HepG2 (cell line): ENCODE results near the gene CHML. TPM values are rescaled to one million over a fixed set of nuclear protein-coding genes. Genes with fewer than 3 reads are reported as not detected.

Source experiments
- ATAC-seq: fragments of 200-7000 bp; cut with Tn5 transposase; 3 replicates; pipeline ENCODE4 v1.9.1; 2020; ENCODE audit warnings: mild to moderate bottlenecking, moderate library complexity
- BruUV-seq: library from RNA; stranded (reverse); fragments of 400-500 nt; replicated peaks from 2 replicates; lab custom pipeline; 2021; lab: Mats Ljungman, UMichigan
- CTCF ChIA-PET: fragments of 300-600 bp; formaldehyde crosslinking; extraction: SDS; loops from one replicate; lab custom pipeline; 2021; ENCODE audit warnings: low total read pairs, inconsistent platforms, low intra/inter-chr PET ratio; lab: Yijun Ruan, JAX
- POLR2A ChIA-PET: fragments of 350-600 bp; sonication (Branson Sonifier 250); formaldehyde crosslinking; loops from one replicate; lab custom pipeline; 2020; ENCODE audit warnings: antibody characterized with exemption, inconsistent platforms; lab: Yijun Ruan, JAX
- DNase-seq: peaks from one replicate; pipeline ENCODE4 v3.0.0-alpha.2; 2015; ENCODE audit warnings: low spot score
- FAIRE-seq: peaks from 3 replicates; lab custom pipeline; 2011; peaks lifted over from hg19 to GRCh38; lab: Jason Lieb, UNC
- H2AFZ ChIP-seq: one replicate; pipeline ENCODE4 v1.6.1; 2011; ENCODE audit warnings: low read length, inconsistent platforms
- H3K27ac ChIP-seq: fragments of 300-600 bp; 3 replicates; pipeline ENCODE4 v1.8.0; 2011; ENCODE audit warnings: mixed run types, mild to moderate bottlenecking, mixed read lengths, low read length, inconsistent platforms; ENCODE audit not compliant: insufficient read depth; ENCODE audit errors: extremely low read length
- H3K27me3 ChIP-seq, 2 experiments: fragments of 200-600 bp in 1 of 2; 2 replicates in 1 of 2; 3 replicates in 1 of 2; pipeline versions ENCODE4 v1.6.0 to v1.8.0; 2011; ENCODE audit warnings: low read length in 2 of 2, mild to moderate bottlenecking in 2 of 2, moderate library complexity in 2 of 2, inconsistent platforms in 1 of 2; ENCODE audit not compliant: insufficient read depth in 2 of 2, control insufficient read depth in 1 of 2
- H3K36me3 ChIP-seq, 2 experiments: fragments of 200-600 bp in 1 of 2; replicated peaks in 1 of 2; 2 replicates in 1 of 2; 3 replicates in 1 of 2; pipeline versions ENCODE4 v1.5.1 to v1.8.0; 2011; ENCODE audit warnings: low read length in 2 of 2, inconsistent platforms in 1 of 2; ENCODE audit not compliant: insufficient read depth in 2 of 2, control insufficient read depth in 1 of 2
- H3K4me1 ChIP-seq: 2 replicates; pipeline ENCODE4 v1.5.1; 2012; ENCODE audit warnings: low read length, inconsistent platforms; ENCODE audit not compliant: insufficient read depth
- H3K4me2 ChIP-seq: 2 replicates; pipeline ENCODE4 v1.6.0; 2011; ENCODE audit warnings: low read depth, low read length, inconsistent platforms
- H3K4me3 ChIP-seq, 3 experiments: fragments of 200-600 bp in 1 of 3; sonication (generic), shearing (Covaris generic) in 1 of 3; replicated peaks in 1 of 3; 2 replicates each; pipeline ENCODE4 v1.5.1; 2011 to 2016; ENCODE audit warnings: low read length in 3 of 3, inconsistent platforms in 2 of 3, low read depth in 2 of 3, mild to moderate bottlenecking in 2 of 3, control low read depth in 1 of 3, mixed read lengths in 1 of 3; ENCODE audit not compliant: insufficient read depth in 1 of 3
- H3K79me2 ChIP-seq: one replicate; pipeline ENCODE4 v1.6.1; 2011; ENCODE audit warnings: low read length, inconsistent platforms; ENCODE audit not compliant: insufficient read depth
- H3K9ac ChIP-seq: 2 replicates; pipeline ENCODE4 v1.6.0; 2011; ENCODE audit warnings: mild to moderate bottlenecking, low read depth, low read length, inconsistent platforms; ENCODE audit not compliant: insufficient read depth
- H3K9me3 ChIP-seq: 2 replicates; pipeline ENCODE4 v1.5.1; 2012; ENCODE audit warnings: mild to moderate bottlenecking, low read length
- H4K20me1 ChIP-seq: 2 replicates; pipeline ENCODE4 v1.6.0; 2011; ENCODE audit warnings: inconsistent platforms, mild to moderate bottlenecking, low read length, moderate library complexity; ENCODE audit not compliant: insufficient read depth
- DNMT1 ChIP-seq: sonication (generic); formaldehyde crosslinking; IDR thresholded peaks from 2 replicates; pipeline ENCODE4 v1.5.1; 2020; ENCODE audit warnings: mild to moderate bottlenecking, missing genetic modification reagents
- DR1 ChIP-seq: sonication (generic); formaldehyde crosslinking; IDR thresholded peaks from 2 replicates; pipeline ENCODE4 v1.8.0; 2021; ENCODE audit warnings: mild to moderate bottlenecking, missing genetic modification reagents, inconsistent platforms
- SMC3 ChIP-seq: IDR thresholded peaks from 2 replicates; pipeline ENCODE4 v1.6.1; 2011; ENCODE audit warnings: low read length, improper control_type of control experiment
- STAG1 ChIP-seq: sonication (generic); formaldehyde crosslinking; IDR thresholded peaks from 2 replicates; pipeline ENCODE4 v1.4.0; 2020; ENCODE audit warnings: missing genetic modification reagents
- ZBTB7B ChIP-seq: sonication (generic); formaldehyde crosslinking; IDR thresholded peaks from 2 replicates; pipeline ENCODE4 v1.4.0; 2020; ENCODE audit warnings: missing genetic modification reagents
- ZNF136 ChIP-seq: sonication (generic); formaldehyde crosslinking; IDR thresholded peaks from 2 replicates; pipeline ENCODE4 v1.8.1; 2022; ENCODE audit warnings: low read depth, mild to moderate bottlenecking, moderate library complexity, missing genetic modification reagents
- ZNF207 ChIP-seq: fragments of 450-650 bp; IDR thresholded peaks from 2 replicates; pipeline ENCODE4 v1.6.1; 2016; ENCODE audit warnings: antibody characterized with exemption, borderline replicate concordance
- ZNF331 ChIP-seq: sonication (generic); formaldehyde crosslinking; IDR thresholded peaks from 2 replicates; pipeline ENCODE4 v1.4.0; 2020; ENCODE audit warnings: missing genetic modification reagents
- ZNF564 ChIP-seq: sonication (generic); formaldehyde crosslinking; IDR thresholded peaks from 2 replicates; pipeline ENCODE4 v1.8.1; 2023; ENCODE audit warnings: mild to moderate bottlenecking, missing genetic modification reagents
- ZNF816 ChIP-seq: sonication (generic); formaldehyde crosslinking; IDR thresholded peaks from 2 replicates; pipeline ENCODE4 v1.8.0; 2022; ENCODE audit warnings: missing genetic modification reagents, mild to moderate bottlenecking, borderline replicate concordance
- ZNF891 ChIP-seq: sonication (generic); formaldehyde crosslinking; IDR thresholded peaks from 2 replicates; pipeline ENCODE4 v1.5.0; 2020; ENCODE audit warnings: mild to moderate bottlenecking, missing genetic modification reagents
- WGBS: methylation state at CpG from one replicate; pipeline ENCODE4 v1.1.6; 2017; ENCODE audit warnings: low lambda C conversion rate; 5-methylcytosine and 5-hydroxymethylcytosine counted together
- in situ Hi-C: cut with HindIII; loops from 2 replicates; pipeline ENCODE4 v1.10.0; 2017; ENCODE audit warnings: low pct_unique_long_range_greater_than_20kb; ENCODE audit not compliant: extremely low pct_ligation_motif_present
- intact Hi-C: fragments of 100-400 bp; cut with micrococcal nuclease; formaldehyde crosslinking; loops from one replicate; pipeline ENCODE4 v1.10.0; 2022; ENCODE audit not compliant: unreplicated experiment
- polyA plus RNA-seq, 8 experiments: library from polyadenylated mRNA; depleted of rRNA in 3 of 8; stranded (reverse) in 7 of 8; unstranded in 1 of 8; fragments of >200 nt; fragmentation: Illumina TruSeq in 4 of 8; extraction: Trizol in 4 of 8; gene quantifications; 2 replicates each; pipeline versions ENCODE4 v1.2.1 to v1.2.3, GENCODE V29; 2011 to 2016; ENCODE audit warnings: low read depth in 4 of 8, missing spikeins in 1 of 8, mixed read lengths in 1 of 8; ENCODE audit not compliant: insufficient read depth in 1 of 8
- total RNA-seq, 5 experiments: library from RNA; depleted of rRNA; stranded (reverse); fragments of >200 nt; fragmentation: Illumina TruSeq; extraction: Trizol; gene quantifications; 2 replicates each; pipeline ENCODE4 v1.2.3, GENCODE V29; 2016; ENCODE audit warnings: low read depth in 1 of 5
- TF ChIP-seq, protein P1 (sequence below): sonication (generic); formaldehyde crosslinking; IDR thresholded peaks from 2 replicates; pipeline ENCODE4 v1.5.0; 2020; ENCODE audit warnings: mild to moderate bottlenecking, missing genetic modification reagents, moderate library complexity
- TF ChIP-seq, protein P2 (sequence below): sonication (generic); formaldehyde crosslinking; IDR thresholded peaks from 2 replicates; pipeline ENCODE4 v1.4.0; 2020; ENCODE audit warnings: missing genetic modification reagents
- TF ChIP-seq, protein P3 (sequence below): sonication (generic); formaldehyde crosslinking; IDR thresholded peaks from 2 replicates; pipeline ENCODE4 v1.8.1; 2023; ENCODE audit warnings: mild to moderate bottlenecking, inconsistent platforms, moderate library complexity, missing genetic modification reagents, borderline replicate concordance

The CHML gene
- total and polyA plus RNA-seq, 2 of the 13 experiments (the other 11 are each of a cell fraction or from before 2014, with no cell fraction given): 5.2 to 16.7 TPM

DNA sequence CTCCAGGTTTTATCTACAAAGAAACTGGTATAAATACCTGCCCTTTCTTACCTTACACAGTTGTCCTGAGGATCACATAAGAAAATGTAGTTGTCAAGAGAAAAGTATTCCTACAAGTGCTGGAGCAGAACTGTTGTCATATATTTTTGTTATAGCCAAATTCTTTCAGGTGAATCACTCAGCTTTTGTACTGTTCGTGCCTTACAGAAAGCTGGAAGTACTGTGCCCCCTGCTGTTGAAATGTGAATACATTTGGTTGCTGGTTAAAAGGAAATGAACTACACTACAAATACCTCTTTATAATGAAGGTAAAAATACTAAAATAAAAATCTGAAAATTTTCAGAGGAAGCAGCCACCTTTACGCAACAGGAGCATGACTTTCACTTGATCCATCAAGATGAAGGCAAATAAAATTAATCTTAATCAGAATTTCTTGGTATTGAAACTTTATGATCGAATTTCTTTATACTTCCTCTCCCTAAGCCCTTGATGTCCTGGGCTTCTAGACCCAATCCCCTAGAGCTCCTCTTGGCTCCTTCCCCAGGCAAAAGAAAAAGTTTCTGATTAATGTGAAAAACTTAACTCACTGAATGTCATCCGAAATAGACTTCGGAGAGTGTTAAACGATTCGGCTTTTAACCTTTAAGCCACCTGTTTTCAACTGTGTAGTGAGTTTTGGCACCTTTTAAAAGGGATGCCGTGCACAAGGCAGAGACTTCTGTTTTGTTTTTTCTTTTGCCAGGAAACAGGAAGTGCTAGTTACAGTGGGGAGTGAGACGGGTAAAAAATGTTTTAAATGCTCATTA, 12.5 kb downstream of the CHML start:
- 70% methylated on average over 9 of the region's 9 CpGs for WGBS
- Histone ChIP-seq H3K27me3 (no peaks in the 10 kb centered on the region), H3K4me3 (no peak overlapping the region), H2AFZ (no peak overlapping the region), H3K9ac (no peak overlapping the region), H3K36me3 (no peaks in the 10 kb centered on the region), H3K9me3 (no peaks in the 10 kb centered on the region), H3K4me1 (peaks cover 18% of the 10 kb centered on the region), H3K4me2 (no peak overlapping the region), H4K20me1 (no peaks in the 10 kb centered on the region), H3K27ac (no peak overlapping the region), H3K79me2 (no peaks in the 10 kb centered on the region)
- FAIRE-seq: peak; percentile 43
- ChIA-PET CTCF (interaction anchor here (1.8 to 2.0 kb wide), 2 partner anchors 17 to 96 kb away, joined by 6 to 38 read pairs; partner anchors contain the start of gene KMO), POLR2A (interaction anchor here (1.8 to 2.0 kb wide), 2 partner anchors 12 to 13 kb away, joined by 7 read pairs; partner anchors contain the start of genes CHML and OPN3)
- in situ Hi-C loops (no loop called here), intact Hi-C loops (loop anchor here (1.0 kb wide), 3 partner anchors 12 to 96 kb away; no protein-coding TSS in a partner anchor)
- peak; percentile 74 for ATAC-seq
- no TSS peak for BruUV-seq
- peak; percentile 60 for DNase-seq
- TF ChIP-seq SMC3: peak; percentile 70
- no peak for TF ChIP-seq ZNF136
- no peak for TF ChIP-seq DNMT1
- TF ChIP-seq STAG1 (CRISPR knock-in tag): peak; percentile 48; the same call in 1 of the 2 replicates
- TF ChIP-seq, protein P1, sequence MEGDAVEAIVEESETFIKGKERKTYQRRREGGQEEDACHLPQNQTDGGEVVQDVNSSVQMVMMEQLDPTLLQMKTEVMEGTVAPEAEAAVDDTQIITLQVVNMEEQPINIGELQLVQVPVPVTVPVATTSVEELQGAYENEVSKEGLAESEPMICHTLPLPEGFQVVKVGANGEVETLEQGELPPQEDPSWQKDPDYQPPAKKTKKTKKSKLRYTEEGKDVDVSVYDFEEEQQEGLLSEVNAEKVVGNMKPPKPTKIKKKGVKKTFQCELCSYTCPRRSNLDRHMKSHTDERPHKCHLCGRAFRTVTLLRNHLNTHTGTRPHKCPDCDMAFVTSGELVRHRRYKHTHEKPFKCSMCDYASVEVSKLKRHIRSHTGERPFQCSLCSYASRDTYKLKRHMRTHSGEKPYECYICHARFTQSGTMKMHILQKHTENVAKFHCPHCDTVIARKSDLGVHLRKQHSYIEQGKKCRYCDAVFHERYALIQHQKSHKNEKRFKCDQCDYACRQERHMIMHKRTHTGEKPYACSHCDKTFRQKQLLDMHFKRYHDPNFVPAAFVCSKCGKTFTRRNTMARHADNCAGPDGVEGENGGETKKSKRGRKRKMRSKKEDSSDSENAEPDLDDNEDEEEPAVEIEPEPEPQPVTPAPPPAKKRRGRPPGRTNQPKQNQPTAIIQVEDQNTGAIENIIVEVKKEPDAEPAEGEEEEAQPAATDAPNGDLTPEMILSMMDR (CRISPR knock-in tag): peak; percentile 60

DNA sequence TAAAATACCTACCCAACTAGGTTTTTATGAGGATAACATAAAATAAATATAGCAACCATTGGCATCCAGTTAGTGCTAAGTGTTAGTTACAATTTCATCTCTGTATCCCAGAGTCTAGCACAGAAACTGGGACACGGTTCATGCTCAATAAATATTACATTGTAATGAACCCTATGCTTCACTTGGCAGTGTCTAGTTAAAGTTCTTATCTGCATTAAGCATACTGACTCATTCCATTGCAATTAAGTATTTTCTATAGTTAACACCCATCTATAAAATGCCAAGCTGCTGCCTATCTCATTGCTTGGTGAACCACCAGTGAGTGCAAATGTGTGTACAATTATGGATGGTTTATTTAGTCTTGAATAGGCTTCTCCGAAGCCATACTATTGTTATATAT, 15.2 kb downstream of the CHML start:
- H4K20me1 ChIP-seq: no peaks in the 10 kb centered on the region
- H3K79me2 ChIP-seq: no peaks in the 10 kb centered on the region
- intact Hi-C loops: no loop called here
- ATAC-seq (no peak), DNase-seq (no peak), FAIRE-seq (no peak)
- H3K9me3 ChIP-seq: no peaks in the 10 kb centered on the region
- BruUV-seq: no TSS peak
- no peak overlapping the region for H3K4me3 ChIP-seq
- H3K36me3 ChIP-seq: no peaks in the 10 kb centered on the region
- POLR2A ChIA-PET: no interaction called here
- in situ Hi-C loops: no loop called here
- no peaks in the 10 kb centered on the region for H3K4me1 ChIP-seq
- no peak overlapping the region for H2AFZ ChIP-seq
- H3K4me2 ChIP-seq: no peak overlapping the region
- CTCF ChIA-PET: no interaction called here
- whole genome bisulfite sequencing: 97% methylated on average over 2 of the region's 2 CpGs
- H3K27me3 ChIP-seq: no peaks in the 10 kb centered on the region
- H3K9ac ChIP-seq: no peak overlapping the region
- H3K27ac ChIP-seq: no peak overlapping the region
- TF ChIP-seq ZBTB7B (no peak), ZNF891 (CRISPR knock-in tag) (no peak), DR1 (CRISPR knock-in tag) (no peak), ZNF564 (CRISPR knock-in tag) (no peak), ZNF816 (CRISPR knock-in tag) (no peak), ZNF207 (no peak), ZNF331 (CRISPR knock-in tag) (no peak)
- TF ChIP-seq, protein P2, sequence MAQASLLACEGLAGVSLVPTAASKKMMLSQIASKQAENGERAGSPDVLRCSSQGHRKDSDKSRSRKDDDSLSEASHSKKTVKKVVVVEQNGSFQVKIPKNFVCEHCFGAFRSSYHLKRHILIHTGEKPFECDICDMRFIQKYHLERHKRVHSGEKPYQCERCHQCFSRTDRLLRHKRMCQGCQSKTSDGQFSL: no peak
- TF ChIP-seq, protein P3, sequence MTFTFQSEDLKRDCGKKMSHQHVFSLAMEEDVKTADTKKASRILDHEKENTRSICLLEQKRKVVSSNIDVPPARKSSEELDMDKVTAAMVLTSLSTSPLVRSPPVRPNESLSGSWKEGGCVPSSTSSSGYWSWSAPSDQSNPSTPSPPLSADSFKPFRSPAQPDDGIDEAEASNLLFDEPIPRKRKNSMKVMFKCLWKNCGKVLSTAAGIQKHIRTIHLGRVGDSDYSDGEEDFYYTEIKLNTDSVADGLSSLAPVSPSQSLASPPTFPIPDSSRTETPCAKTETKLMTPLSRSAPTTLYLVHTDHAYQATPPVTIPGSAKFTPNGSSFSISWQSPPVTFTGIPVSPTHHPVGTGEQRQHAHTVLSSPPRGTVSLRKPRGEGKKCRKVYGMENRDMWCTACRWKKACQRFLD (CRISPR knock-in tag): no peak
